Suppressor macrophage treated with lipopolysaccharide for 1 hour (primary cell): Measurements from ENCODE around the gene CTDSPL.
"Not testable (repeated sequence)": the region's sequence is repeated elsewhere in the genome, so short reads cannot be mapped to it uniquely, and the experiment has no call there.

Source experiments
- DNase-seq, 3 donors: peaks; one replicate each; pipeline ENCODE4 v3.0.0-alpha.2; 2020 to 2022

The CTDSPL gene, protein sequence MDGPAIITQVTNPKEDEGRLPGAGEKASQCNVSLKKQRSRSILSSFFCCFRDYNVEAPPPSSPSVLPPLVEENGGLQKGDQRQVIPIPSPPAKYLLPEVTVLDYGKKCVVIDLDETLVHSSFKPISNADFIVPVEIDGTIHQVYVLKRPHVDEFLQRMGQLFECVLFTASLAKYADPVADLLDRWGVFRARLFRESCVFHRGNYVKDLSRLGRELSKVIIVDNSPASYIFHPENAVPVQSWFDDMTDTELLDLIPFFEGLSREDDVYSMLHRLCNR

DNA sequence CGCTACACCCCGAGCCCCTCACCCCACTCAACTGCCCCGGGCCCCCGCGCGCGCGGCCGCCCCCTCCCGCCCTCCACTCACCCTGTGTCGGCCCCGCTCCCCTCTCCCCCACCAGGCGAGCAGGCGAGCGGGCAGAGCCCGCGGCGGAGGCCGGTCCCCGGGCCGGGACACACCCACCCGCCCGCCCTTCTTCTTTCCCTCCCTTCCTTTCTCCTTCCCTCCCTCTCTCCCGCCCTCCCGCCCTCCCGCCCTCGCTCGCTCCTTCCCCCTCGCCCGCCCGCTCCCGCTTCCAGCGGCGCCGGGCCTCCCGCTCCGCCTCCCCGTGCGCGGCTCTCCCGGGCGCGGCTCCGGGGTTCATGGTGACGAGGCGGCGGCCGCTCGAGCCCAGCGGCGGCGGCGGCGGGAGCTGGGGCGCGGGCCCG lies at the start of gene CTDSPL:
Gene CTDSPL (plus strand): TSS at position 261 of the 422 bp plus-strand sequence. CDS start 320 bp downstream, outside the sequence.
- peak; percentile 42 to 73 (median 50) for DNase-seq

DNA sequence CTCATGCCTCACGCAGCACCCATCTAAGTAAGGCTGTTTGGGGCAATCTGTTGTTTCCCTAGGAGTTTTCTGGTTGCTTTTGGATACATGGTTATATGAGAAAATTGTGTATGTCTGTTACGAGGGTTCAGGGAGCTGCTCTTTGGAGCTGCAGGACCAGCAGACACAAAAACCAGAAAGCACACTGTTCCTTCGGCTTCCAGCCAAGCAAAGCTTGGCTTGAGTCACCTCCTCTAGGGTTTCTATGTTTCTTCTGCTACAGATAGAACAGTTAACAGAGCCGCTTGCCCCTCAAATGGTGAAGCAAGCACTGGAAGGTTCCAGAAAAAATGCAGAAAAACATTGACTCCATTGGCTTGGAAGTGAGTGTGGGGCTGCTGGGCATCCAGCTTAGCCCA lies 49.2 kb upstream of the CTDSPL start:
- DNase-seq: no peak

DNA sequence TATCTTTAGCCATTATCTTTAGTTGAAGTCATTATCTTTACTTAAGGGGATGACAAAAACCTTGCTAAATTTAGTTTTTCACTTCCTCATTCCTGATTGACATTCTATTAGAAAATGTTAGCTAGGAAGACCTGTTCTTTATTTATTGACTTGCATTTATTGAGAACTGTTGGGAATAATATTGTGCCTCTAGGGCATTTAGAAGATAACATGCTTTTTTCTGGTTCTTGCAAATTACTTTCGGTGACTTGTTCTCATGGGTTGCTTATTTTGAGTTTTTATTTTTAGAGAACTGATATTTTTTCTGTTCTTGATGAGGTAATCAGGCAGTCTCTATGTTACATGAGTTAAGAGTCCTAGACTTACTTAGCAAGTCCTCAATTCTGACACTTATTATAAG lies 48.3 kb upstream of the CTDSPL start:
- DNase-seq: peak; percentile 20 to 62 (median 50)

DNA sequence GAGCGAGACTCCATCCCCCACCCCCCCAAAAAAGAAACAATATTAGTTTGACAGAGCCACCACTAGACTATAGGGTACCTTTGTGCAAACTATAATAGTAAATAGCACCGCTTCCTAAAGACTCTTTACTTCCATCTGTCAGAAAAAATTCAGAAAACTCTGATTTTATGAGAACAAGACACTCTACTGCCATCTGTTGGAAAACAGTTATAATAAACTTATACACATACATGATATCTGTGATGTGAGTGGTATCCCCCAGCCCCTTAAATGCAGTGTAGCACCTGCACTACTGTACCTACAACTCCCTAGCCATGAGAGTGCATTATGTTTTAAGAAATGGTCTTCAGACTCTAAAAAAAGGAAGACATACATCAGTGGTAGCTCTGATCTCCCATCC lies 47.1 kb upstream of the CTDSPL start:
- DNase-seq: peak; percentile 29 to 67 (median 56)

DNA sequence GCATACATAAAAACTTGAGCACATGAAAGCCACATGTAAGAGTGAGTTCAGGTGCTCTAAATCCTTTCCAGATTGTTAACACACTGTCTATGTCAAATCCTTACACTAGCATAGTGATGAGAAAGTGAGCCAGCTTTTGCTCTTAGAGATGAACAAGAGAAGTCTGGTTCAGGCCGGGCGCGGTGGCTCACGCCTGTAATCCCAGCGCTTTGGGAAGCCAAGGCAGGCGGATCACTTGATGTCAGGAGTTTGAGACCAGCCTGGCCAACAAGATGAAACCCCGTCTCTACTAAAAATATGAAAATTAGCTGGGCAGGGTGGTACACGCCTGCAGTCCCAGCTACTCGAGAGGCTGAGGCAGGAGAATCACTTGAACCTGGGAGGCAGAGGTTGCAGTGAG lies 46.5 kb upstream of the CTDSPL start:
- not testable (repeated sequence) for DNase-seq

DNA sequence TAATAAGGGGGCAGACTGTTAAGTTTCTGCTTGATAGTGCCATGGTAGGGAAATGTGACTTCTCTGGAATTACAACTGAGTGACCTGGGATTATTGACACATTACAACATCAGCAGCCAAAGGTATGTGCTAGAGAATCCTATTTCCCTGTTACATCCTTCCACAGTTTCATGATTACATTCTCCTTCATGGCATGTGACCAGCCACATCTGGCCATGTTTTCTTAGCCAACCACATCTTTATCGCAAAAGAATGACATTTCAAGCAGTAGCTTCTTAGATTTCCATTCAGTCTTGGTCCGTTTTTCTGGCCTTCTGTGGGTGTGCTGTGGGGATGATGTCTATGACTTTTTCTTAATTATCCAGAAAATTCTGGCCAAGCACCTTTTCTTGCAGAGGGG lies 45.4 kb upstream of the CTDSPL start:
- DNase-seq: no peak

DNA sequence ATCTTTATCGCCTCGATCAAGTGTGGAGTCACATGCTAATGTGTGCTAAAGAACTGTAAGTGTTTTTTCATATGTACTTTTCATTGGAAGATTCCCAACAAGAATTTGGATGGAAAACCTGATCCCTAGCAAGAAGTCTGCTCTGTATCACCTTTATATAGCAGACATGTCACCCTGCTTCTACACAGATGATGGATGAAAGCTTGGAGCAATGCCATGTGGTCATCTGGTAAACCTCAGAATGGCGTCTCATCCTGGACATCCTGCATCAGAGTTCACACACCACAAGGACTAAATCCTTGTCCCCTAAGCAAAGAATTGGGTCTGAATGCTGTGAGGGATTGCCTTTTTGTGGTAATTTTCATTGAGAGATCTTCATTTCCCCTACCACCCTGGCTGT lies 42.1 kb upstream of the CTDSPL start:
- DNase-seq: no peak

DNA sequence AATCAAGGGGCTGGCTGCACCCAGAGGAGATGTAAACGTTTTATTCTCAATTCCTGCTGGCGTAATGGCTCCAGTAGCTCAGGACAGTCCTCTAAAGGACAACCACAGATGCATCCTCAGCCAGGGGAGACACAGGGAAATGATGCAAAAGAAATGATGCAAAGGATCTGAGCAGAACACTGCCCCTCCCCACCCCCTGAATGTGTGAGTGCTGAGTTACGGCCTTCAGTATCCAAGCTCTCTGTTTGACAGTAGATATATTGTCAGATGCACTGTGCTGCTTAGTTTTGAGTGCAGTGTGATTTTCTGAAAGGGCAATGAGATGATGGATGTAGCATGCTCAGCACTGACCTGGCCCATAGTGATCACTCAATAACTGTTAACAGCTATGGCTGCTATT lies 41.4 kb upstream of the CTDSPL start:
- DNase-seq: no peak

DNA sequence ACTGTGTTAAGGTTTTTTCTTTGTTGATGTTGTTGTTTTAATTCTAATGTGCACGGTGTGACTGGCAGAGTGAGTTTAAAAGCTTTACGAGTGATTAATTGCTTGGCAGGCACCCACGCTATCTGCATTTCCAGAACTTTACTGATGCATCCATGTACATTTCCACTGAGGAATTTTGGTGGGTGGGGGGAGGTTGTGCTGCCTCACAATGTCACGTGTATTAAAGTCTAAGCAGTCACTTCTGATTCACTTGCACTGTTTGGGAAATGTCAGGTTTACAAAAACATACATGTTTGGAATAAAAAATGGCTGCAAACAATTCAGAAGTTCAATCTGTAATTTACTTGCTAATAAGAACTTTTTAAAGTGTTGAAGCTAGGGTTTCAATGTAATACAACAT lies 38.5 kb upstream of the CTDSPL start:
- no peak for DNase-seq

DNA sequence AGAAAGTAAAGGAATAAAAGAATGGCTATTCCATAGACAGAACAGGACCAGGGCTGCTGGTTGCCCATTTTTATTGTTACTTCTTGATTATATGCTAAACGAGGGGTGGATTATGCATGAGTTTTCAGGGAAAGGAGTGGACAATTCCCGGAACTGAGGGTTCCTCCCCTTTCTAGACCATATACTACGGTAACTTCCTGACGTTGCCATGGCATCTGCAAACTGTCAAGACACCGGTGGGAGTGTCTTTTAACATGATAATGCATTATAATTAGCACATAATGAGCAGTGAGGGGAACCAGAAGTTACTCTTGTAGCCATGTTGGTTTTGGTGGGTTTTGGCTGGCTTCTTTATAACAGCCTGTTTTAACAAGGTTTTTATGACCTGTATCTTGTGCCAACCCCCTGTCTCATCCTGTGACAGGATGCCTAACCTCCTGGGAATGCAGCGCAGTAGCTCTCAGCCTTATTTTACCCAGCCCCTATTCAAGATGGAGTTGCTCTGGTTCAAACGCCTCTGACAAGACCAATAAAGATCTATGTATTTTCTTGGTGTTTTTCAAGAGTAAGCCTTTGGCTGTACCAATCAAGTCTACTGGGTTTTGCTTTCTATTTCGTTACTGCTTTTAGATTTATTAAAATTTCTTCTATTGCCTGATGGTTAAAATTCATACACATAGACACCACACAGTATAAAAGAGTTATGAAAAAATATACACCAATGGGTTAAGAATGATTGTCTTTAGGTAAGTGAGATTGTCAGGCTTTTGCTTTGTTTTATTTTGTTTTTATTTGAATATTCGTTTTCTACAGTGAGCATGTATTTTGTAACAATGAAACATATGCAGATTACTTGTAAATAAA lies 37.4 kb upstream of the CTDSPL start:
- DNase-seq: no peak

DNA sequence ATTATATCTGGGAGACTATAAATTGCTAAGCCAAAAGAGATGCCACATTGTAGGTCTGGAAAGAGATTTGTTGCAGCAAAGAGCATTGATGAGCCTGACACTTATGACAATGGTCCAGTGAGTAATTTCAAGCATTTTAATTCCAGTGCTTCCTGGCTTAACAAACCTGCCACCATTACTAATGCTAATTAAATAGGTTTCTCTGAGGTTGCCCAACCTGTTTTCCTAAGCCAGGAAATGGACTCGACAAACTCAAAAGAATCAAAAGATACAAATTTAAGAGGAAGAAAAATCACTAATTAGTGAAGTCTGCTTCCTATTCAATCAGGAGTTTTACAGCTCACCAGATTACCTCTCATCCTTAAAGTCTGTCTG lies 36.7 kb upstream of the CTDSPL start:
- no peak for DNase-seq

DNA sequence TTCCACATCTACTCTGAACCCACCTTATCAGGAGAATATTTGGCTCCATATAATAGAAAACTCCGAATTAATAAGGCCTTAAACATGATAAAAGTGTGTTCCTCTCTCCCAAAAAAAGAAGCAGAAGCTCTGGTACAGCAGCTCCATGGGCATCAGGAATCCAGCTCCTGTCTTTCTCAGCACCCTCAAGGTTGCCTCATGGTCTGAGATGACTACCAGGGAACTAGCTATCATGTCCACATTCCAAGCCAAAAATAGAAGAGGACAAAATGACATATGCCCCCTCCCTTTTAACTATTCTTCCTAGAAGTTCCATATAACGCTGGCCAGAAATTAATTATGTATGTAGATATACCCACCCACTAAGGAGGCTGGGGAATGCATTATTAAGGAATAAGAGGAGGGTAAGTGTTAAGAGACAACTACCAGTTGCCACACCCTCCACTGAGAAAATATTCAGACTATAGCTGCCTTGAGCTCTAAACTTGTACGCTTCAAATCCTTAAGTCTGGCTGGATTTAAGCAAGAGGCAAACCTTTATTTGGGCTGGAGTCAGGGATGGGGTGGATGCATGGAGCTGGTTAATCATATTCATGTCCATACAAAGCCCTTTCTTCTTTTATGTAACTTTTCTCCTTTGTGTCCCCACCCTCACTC lies 35.8 kb upstream of the CTDSPL start:
- no peak for DNase-seq

DNA sequence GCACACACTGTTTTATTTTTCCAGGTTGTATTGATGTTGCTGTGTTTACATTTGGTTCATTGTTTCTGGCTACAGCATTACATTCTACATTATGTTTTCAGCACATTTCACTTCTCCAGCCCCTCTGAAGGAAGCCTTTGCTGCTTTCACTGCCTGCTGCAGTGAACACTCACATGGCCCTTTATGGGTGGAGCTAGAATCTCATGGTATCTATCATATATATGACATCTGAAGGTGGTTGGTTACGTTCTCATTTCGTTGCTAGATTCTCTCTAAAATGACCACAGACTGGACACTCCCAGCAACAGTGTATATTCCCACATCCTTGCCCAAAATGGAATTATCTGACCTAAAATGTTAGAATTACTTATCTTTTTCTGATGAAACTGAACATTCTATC lies 35.2 kb upstream of the CTDSPL start:
- no peak for DNase-seq

DNA sequence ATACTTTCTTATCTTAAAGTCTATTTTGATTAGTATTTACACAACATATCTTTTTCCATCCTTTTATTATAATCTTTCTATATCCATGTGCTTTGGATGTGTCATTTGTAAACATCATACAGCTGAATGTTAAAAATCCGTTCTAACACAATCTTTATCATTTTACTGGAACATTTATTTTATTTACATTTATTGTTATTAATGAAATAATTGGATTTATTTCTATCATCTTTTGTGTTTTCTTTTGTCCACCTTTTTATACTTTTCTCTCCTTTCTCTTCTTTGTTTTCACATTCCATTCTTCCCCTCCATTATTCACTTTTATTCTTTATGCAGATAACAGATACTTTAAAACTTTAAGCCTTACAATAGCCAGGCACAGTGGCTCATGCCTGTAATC lies 34.7 kb upstream of the CTDSPL start:
- no peak for DNase-seq

DNA sequence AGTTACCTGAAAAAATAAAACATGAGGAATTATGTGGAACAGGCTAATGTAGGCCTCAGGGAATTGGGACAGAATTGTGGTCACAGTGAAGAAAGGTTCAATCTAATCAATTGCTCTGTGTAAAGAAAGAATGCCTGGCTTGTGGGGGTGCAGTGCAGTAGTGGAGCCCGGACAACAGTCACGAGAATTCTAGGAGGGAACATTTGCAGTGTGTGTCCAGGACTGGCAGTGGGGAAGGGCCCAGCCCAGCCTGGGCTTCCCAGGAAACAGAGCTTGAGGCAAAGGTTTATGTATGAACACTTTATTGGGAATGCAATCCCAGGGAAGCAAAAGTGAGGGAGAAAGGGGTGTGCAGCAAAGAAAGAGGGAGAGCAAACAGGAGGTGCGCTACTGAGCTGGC lies 29.2 kb upstream of the CTDSPL start:
- DNase-seq: no peak

DNA sequence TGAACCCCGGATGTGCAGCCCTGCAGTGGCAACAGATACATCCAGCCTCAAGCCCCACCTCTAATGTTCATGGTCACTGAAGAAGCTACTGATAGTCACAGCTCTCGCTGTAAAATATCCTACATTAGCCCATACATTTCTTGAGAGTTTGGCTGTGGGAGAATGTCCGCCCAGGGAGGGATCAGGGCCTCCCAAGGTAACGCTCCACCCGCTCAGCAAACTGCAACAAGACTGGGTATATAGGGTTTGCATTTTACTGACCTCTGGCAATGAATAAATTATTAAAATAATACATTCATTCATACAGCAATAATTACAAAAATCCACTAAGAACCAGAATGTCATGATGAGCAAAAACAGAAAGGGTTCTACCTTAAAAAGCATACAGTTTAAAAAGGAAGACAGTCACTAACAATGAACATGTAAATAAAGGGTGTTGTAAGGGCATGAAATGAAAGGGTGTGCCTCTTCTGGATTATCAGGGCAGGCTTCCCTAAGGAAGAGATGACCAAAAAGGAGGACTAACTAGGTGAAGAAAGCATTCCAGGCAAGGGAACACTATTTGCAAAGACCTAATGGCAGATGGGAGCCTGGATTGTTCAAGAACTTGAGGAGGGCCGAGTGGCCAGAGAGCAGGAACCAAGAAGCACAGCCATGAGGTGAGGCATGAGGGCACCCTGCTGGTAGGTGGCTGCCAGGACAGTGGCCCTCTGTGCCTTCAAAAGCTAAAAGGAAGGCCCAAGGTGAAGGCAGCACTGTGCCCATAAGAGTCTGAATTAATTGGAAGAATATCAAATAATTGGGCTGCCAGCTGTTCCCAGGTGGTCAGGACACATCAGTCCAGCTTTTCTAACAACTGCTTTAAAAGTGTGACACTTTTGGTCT lies 28.1 kb upstream of the CTDSPL start:
- peak in 1 of 3 donors; percentile 16 for DNase-seq

DNA sequence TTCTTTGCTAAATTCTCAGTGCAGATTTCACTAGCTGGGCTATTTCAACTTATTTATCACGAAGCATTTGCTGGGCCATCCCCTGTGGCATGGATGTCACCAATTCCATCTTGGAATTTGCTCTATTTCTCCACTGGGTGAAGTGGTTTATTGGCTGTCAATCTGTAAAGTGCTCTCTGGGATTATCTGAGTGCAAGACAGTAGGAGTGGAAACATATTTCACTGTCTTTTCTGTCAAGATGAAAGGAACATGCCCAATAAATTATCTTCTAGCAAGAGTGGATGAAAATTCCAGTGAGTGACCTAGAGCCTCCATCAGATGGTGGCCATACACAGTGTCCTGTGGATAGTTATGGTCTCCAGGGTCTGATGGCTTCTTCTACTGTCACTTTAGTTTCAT lies 25.1 kb upstream of the CTDSPL start:
- no peak for DNase-seq

DNA sequence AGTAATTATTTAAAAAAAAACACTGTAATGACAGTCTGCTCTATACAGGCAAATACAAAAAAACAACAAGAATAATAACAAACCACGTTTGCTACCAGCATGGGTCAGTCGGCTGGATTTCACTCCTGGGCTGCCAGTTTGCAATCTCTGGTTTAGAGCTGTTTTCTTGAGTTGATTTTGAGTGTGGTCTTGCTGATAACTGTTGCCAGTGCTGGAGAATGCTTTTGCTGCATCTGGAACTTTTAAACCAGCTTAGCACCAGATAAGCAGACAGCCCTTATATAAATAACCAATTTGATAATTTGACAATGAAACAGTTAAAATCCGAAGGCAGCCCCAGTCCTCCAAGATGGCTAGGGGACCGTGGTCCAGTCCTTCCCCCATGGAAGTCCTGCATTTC lies 14.0 kb upstream of the CTDSPL start:
- no peak for DNase-seq

DNA sequence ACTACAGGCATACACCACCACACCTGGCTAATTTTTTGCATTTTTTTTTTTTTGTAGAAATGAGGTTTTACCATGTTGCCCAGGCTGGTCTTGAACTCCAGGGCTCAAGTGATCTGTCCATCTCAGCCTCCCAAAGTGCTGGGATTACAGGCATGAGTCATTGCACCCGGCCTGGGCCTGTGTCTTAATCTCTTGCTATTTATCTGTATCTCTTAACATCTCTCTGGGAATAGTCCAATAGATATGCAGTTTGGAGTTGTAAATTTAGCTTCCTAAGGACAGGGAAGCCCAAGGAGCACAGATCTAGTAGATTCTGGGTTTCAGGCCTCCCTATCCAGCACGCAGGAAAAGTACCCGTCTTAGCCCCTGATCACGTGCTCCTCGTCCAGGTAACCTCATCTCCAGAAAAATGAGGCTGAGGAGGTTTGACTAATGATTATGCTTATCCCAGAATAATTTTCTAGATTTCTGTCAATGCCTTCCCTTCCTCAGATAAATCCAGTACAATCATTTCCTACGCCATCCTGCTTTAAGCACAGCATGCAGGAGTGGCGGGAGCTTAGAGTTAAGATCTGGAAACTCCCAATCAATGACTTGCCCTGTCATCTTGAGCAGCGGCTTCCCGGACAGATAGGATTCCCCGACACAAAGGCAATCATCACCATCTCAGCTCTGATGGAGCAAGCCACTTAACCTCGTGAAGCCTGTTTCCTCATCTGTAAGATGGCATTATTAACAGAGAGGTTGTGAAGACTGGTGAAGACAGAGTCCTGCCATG lies 12.3 kb upstream of the CTDSPL start:
- DNase-seq: no peak

DNA sequence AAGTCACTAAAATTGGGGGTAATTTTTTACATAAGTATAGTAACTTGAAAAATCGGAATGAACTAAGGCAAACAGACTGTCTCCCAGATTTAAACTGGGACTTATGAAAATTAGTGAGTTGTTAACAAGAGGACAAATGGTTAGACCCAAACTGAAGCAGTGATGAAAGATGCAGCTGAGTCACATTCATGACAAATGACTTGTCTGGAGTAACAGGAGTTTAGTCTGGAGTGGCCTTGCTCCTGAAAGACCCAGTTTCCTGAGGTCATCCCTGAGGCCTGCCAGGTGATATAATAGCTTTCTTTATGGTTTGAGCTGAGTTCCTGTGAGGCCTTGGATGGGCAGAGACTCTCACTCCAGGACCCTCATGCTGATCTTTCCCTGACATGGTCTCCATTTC lies 9.6 kb upstream of the CTDSPL start:
- DNase-seq: peak; percentile 21 to 48 (median 38)

DNA sequence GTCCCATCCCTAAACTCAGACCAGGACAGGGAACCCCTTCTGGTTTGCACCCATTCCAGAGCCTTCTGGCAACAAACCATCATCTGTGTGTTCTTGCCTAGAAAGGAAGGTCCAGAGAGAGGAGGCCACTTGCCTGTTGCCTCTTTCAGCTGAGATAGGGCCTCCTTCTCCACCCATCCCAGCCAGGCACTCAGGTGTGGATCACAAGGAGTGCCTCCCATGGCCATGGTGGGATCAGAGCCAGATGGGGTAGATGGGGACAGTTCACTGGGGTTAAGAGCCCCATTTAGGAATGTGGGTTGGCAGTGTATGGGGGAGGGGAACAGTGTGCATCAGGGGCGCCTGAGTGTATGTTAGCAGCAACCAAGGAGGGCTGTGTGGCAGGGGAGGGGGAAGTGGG lies 8.9 kb upstream of the CTDSPL start:
- DNase-seq: no peak
